ENCODE data around the gene ITPRID1. TPM values are rescaled to one million over a fixed set of nuclear protein-coding genes. Genes with fewer than 3 reads are reported as not detected.
A peak's percentile ranks its signal among the peaks of the same experiment; 100 is the strongest.

Gene ITPRID1
- total and polyA plus RNA-seq, 10 donors, result not detected

- 86 to 89% (median 86%) methylated on average over 16 of the region's 16 CpGs for WGBS, 5 donors
These were observed 3.0 kb downstream of the ITPRID1 start for GRCh38 chr7:31516680-31517502.

GRCh38 chr7:31517513-31517912, 3.6 kb downstream of the ITPRID1 start:
- WGBS, 5 donors, result 89 to 95% (median 93%) methylated on average over 18 to 31 of the region's 31 CpGs
- DNase-seq, result peak; percentile 51
- no peak overlapping the region for H3K27ac ChIP-seq
- no peaks in the 10 kb centered on the region for H3K4me1 ChIP-seq
- intact Hi-C loops (cut with DNase I; ENCODE audit: low total_unique reads), result no loop called here
- H3K27me3 ChIP-seq (replicated peaks in 1 of 7), result no peaks in the 10 kb centered on the region
- peaks cover 0 to 24% (median 0%) of the 10 kb centered on the region in 8 donors for H3K9me3 ChIP-seq
- no peak for TF ChIP-seq CTCF (IDR thresholded peaks at IDR 0.05 in 8 of 11, conservative IDR thresholded peaks at IDR 0.05 in 3 of 11)
- TF ChIP-seq POLR2A (IDR thresholded peaks at IDR 0.05), result no peak
- no peak for TF ChIP-seq POLR2AphosphoS5 (IDR thresholded peaks at IDR 0.05)
- H3K4me3 ChIP-seq, result no peak overlapping the region
- no peaks in the 10 kb centered on the region for H3K36me3 ChIP-seq

More at GRCh38 chr7:31516680-31517502, 3.0 kb downstream of the ITPRID1 start:
- Histone ChIP-seq H3K27me3 (replicated peaks in 1 of 7) (no peaks in the 10 kb centered on the region), H3K27ac (no peak overlapping the region), H3K36me3 (no peaks in the 10 kb centered on the region), H3K4me3 (no peak overlapping the region), H3K9me3 (peaks cover 0 to 24% (median 0%) of the 10 kb centered on the region in 8 donors), H3K4me1 (no peaks in the 10 kb centered on the region)
- no peak for DNase-seq
- intact Hi-C loops (cut with DNase I; ENCODE audit: low total_unique reads), result no loop called here
- TF ChIP-seq POLR2A (IDR thresholded peaks at IDR 0.05) (no peak), CTCF (IDR thresholded peaks at IDR 0.05 in 8 of 11, conservative IDR thresholded peaks at IDR 0.05 in 3 of 11) (no peak), POLR2AphosphoS5 (IDR thresholded peaks at IDR 0.05) (no peak)

- intact Hi-C loops (cut with DNase I; ENCODE audit: low total_unique reads), result no loop called here
- no peak for DNase-seq
- TF ChIP-seq POLR2AphosphoS5 (IDR thresholded peaks at IDR 0.05) (no peak), POLR2A (IDR thresholded peaks at IDR 0.05) (no peak), CTCF (IDR thresholded peaks at IDR 0.05 in 8 of 11, conservative IDR thresholded peaks at IDR 0.05 in 3 of 11) (no peak)
- Histone ChIP-seq H3K27ac (no peak overlapping the region), H3K4me1 (no peaks in the 10 kb centered on the region), H3K27me3 (replicated peaks in 1 of 7) (no peaks in the 10 kb centered on the region), H3K9me3 (peaks cover 0 to 24% (median 0%) of the 10 kb centered on the region in 8 donors), H3K36me3 (no peaks in the 10 kb centered on the region), H3K4me3 (no peak overlapping the region)
- 86 to 95% (median 90%) methylated on average over 4 of the region's 4 CpGs for WGBS, 5 donors
These were observed 4.9 kb downstream of the ITPRID1 start for GRCh38 chr7:31518766-31519165.

GRCh38 chr7:31521336-31522010, 7.6 kb downstream of the ITPRID1 start:
- no peak for DNase-seq
- Histone ChIP-seq H3K4me3 (no peak overlapping the region), H3K9me3 (peaks cover 0 to 14% (median 0%) of the 10 kb centered on the region in 8 donors), H3K36me3 (no peaks in the 10 kb centered on the region), H3K27me3 (replicated peaks in 1 of 7) (no peaks in the 10 kb centered on the region), H3K4me1 (no peaks in the 10 kb centered on the region), H3K27ac (no peak overlapping the region)
- TF ChIP-seq POLR2A (IDR thresholded peaks at IDR 0.05) (no peak), CTCF (IDR thresholded peaks at IDR 0.05 in 8 of 11, conservative IDR thresholded peaks at IDR 0.05 in 3 of 11) (no peak), POLR2AphosphoS5 (IDR thresholded peaks at IDR 0.05) (no peak)
- intact Hi-C loops (cut with DNase I; ENCODE audit: low total_unique reads), result no loop called here
- WGBS, 5 donors, result 66 to 80% (median 75%) methylated on average over 5 of the region's 5 CpGs
